Adrenal gland (tissue), 5 donors: ENCODE measurements around the gene TRIML2.

Experiments
- POLR2A ChIP-seq, 2 donors: fragments of 450-650 bp; IDR thresholded peaks; one replicate each; pipeline ENCODE4 v1.6.1; 2017; ENCODE audit warnings: antibody characterized with exemption in 2 of 2, mild to moderate bottlenecking in 2 of 2, moderate library complexity in 1 of 2
- TF ChIP-seq, protein P1 (sequence below), 6 experiments: fragments of 450-650 bp in 4 of 6; fragments of 200-600 bp in 2 of 6; sonication (generic) in 1 of 6; IDR thresholded peaks; 1 replicate in 5 of 6; 2 replicates in 1 of 6; pipeline versions ENCODE4 v1.5.1 to v1.8.0; 2016 to 2021; ENCODE audit warnings: antibody characterized with exemption in 6 of 6, mild to moderate bottlenecking in 2 of 6, moderate library complexity in 1 of 6
- donor health status: DM: no; HTN: no; CAD: no.

GRCh38 chr4:188078116-188078515 is 31.3 kb downstream of the TRIML2 start:
- TF ChIP-seq, protein P1, sequence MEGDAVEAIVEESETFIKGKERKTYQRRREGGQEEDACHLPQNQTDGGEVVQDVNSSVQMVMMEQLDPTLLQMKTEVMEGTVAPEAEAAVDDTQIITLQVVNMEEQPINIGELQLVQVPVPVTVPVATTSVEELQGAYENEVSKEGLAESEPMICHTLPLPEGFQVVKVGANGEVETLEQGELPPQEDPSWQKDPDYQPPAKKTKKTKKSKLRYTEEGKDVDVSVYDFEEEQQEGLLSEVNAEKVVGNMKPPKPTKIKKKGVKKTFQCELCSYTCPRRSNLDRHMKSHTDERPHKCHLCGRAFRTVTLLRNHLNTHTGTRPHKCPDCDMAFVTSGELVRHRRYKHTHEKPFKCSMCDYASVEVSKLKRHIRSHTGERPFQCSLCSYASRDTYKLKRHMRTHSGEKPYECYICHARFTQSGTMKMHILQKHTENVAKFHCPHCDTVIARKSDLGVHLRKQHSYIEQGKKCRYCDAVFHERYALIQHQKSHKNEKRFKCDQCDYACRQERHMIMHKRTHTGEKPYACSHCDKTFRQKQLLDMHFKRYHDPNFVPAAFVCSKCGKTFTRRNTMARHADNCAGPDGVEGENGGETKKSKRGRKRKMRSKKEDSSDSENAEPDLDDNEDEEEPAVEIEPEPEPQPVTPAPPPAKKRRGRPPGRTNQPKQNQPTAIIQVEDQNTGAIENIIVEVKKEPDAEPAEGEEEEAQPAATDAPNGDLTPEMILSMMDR (IDR thresholded peaks at IDR 0.05), result no peak
- no peak for TF ChIP-seq POLR2A (IDR thresholded peaks at IDR 0.05)
